Measurements from ENCODE around the gene PMEL. TPM values are rescaled to one million over a fixed set of nuclear protein-coding genes. Genes with fewer than 3 reads are reported as not detected.
"Not testable (repeated sequence)": the region's sequence is repeated elsewhere in the genome, so short reads cannot be mapped to it uniquely, and the experiment has no call there.

The PMEL gene
- polyA plus RNA-seq, 1 experiment = 1.8 TPM

DNA sequence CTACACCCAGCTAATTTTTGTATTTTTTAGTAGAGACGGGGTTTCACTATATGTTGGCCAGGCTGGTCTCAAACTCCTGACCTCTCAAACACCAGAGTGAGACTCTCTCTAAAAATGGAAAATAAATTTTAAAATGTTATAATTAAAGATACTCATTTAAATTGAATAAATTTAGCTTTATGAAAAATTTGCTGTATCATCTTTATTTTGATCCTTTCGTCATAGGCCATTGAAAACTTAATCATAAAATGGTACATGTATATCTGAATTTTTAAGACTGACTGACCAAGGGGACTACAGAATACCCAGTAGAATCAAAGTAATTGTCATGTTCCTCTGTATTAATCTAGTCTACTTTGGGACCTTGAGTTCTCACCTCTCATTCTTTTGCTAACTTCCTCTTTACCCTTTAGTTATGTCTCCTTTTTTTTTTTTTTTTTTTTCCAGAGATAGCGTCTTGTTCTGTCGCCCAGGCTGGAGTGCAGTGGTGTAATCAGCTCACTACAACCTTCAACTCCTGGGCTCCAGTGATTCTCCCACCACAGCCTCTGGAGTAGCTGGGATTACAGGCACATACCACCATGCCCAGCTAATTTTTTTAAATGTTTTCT is 17.5 kb upstream of the PMEL start:
- Histone ChIP-seq H3K27me3 (ENCODE audit: control insufficient read depth, insufficient read depth, low read length) (no peaks in the 10 kb centered on the region), H3K4me3 (ENCODE audit: low read depth, low read length) (no peak overlapping the region), H3K36me3 (ENCODE audit: control insufficient read depth, insufficient read depth, low read length) (peaks cover 9% of the 10 kb centered on the region)
- DNase-seq (ENCODE audit: low read depth) = no peak
- CTCF ChIA-PET = interaction anchor here (1.2 to 5.3 kb wide), 2 partner anchors 13 to 245 kb away, joined by 4 to 52 read pairs; partner anchors contain the start of gene SUOX
- TF ChIP-seq, protein P1, sequence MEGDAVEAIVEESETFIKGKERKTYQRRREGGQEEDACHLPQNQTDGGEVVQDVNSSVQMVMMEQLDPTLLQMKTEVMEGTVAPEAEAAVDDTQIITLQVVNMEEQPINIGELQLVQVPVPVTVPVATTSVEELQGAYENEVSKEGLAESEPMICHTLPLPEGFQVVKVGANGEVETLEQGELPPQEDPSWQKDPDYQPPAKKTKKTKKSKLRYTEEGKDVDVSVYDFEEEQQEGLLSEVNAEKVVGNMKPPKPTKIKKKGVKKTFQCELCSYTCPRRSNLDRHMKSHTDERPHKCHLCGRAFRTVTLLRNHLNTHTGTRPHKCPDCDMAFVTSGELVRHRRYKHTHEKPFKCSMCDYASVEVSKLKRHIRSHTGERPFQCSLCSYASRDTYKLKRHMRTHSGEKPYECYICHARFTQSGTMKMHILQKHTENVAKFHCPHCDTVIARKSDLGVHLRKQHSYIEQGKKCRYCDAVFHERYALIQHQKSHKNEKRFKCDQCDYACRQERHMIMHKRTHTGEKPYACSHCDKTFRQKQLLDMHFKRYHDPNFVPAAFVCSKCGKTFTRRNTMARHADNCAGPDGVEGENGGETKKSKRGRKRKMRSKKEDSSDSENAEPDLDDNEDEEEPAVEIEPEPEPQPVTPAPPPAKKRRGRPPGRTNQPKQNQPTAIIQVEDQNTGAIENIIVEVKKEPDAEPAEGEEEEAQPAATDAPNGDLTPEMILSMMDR (IDR thresholded peaks at IDR 0.05; ENCODE audit: insufficient read depth, low read depth, low read length) = no peak
- POLR2A ChIA-PET = no interaction called here

DNA sequence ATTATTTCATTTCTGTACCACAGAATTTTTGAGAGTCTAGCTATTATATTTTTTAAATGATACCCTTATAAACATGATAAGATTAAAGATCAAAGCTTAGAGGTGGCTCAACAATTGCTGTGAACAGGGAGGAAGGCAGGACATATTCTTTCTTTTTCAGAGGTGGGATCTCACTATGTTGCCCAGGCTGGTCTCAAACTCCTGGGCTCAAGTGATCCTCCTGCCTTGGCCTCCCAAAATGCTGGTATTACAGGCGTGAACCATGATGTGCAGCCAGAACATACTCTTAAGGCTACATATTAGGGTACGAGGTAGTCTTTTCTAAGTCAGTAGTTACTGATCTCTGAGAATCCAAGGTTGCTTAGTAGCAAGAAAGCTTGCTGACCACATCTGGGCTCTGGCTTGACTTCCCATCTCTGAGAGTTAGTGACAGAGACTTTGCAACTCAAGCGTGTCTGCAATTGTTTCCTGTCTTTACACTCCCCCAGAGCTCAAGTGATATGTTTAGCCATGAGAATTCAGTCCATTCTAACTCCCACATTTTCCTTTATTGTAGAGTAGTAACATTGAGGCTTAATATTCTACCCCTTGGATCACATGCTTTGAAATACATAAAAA is 16.6 kb upstream of the PMEL start:
- CTCF ChIA-PET = interaction anchor here (0.6 to 5.3 kb wide), 3 partner anchors 14 to 655 kb away, joined by 3 to 52 read pairs (median 4); partner anchors contain the start of gene SUOX
- POLR2A ChIA-PET = no interaction called here
- DNase-seq (ENCODE audit: low read depth) = no peak
- Histone ChIP-seq H3K27me3 (ENCODE audit: control insufficient read depth, insufficient read depth, low read length) (no peaks in the 10 kb centered on the region), H3K36me3 (ENCODE audit: control insufficient read depth, insufficient read depth, low read length) (peaks cover 9% of the 10 kb centered on the region), H3K4me3 (ENCODE audit: low read depth, low read length) (no peak overlapping the region)
- TF ChIP-seq, protein P1 (IDR thresholded peaks at IDR 0.05; ENCODE audit: insufficient read depth, low read depth, low read length) = no peak

DNA sequence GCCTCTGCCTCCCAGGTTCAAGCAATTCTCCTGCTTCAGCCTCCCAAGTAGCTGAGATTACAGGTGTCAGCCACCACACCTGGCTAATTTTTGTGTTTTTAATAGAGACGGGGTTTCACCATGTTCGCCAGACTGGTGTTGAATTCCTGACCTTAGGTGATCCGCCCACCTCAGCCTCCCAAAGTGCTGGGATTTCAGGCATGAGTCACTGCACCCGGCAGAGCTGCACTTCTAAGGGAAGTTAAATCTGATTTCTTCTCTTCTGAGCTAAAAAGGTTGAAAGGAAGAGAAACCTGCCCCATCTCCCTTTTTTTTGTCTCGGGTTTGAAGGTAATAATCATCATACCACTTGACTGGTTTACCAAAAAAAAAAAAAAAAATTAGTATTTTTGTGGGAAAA is 16.0 kb upstream of the PMEL start:
- POLR2A ChIA-PET; DNase-seq (ENCODE audit: low read depth); H3K27me3 ChIP-seq (ENCODE audit: control insufficient read depth, insufficient read depth, low read length); H3K36me3 ChIP-seq (ENCODE audit: control insufficient read depth, insufficient read depth, low read length); H3K4me3 ChIP-seq (ENCODE audit: low read depth, low read length): not testable (repeated sequence)
- CTCF ChIA-PET = interaction anchor here (0.6 to 5.3 kb wide), 3 partner anchors 15 to 655 kb away, joined by 3 to 52 read pairs (median 4); partner anchors contain the start of gene SUOX

DNA sequence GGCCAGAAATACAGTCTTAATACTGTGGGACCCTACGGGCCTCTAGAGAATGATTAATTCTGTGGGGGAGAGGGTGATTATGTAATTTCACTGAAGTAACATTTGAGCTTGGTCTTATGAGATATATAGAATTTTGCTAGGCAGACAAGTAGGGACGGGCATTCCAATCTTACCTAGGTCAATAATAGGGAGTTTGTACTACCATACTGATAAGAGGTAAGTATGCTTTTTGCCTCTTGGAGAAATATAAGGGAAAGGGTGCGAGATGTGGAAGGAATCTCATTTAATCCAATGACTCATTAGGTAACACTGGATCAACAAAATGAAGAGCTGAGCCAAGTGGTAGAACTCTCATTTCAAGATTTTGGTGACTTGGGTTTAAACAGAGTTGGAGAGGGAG is 13.2 kb upstream of the PMEL start:
- TF ChIP-seq, protein P1 (IDR thresholded peaks at IDR 0.05; ENCODE audit: insufficient read depth, low read depth, low read length) = no peak
- Histone ChIP-seq H3K4me3 (ENCODE audit: low read depth, low read length) (no peak overlapping the region), H3K27me3 (ENCODE audit: control insufficient read depth, insufficient read depth, low read length) (no peaks in the 10 kb centered on the region), H3K36me3 (ENCODE audit: control insufficient read depth, insufficient read depth, low read length) (peaks cover 8% of the 10 kb centered on the region)
- ChIA-PET POLR2A (no interaction called here), CTCF (interaction anchor here (2.0 kb wide), 1 partner anchor 17 kb away, joined by 7 read pairs; no protein-coding TSS in a partner anchor)
- DNase-seq (ENCODE audit: low read depth) = no peak

DNA sequence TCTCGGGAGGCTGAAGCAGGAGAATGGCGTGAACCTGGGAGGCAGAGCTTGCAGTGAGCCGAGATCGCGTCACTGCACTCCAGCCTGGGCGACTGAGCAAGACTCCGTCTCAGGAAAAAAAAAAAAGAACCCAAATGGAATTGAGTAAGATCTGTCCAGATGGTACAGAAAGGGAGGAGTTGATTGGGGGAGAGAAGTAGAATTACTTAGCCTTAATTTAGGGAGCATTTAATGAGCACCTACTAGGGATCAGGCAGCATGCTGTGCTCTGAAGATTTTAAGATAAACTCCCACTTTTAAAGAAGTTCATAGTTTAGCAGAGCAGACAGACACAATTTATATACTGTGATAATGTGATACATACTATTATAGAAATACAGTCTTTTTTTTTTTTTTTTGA is 12.6 kb upstream of the PMEL start:
- Histone ChIP-seq H3K4me3 (ENCODE audit: low read depth, low read length) (no peak overlapping the region), H3K27me3 (ENCODE audit: control insufficient read depth, insufficient read depth, low read length) (no peaks in the 10 kb centered on the region), H3K36me3 (ENCODE audit: control insufficient read depth, insufficient read depth, low read length) (peaks cover 8% of the 10 kb centered on the region)
- CTCF ChIA-PET = interaction anchor here (2.0 kb wide), 1 partner anchor 18 kb away, joined by 7 read pairs; no protein-coding TSS in a partner anchor
- TF ChIP-seq, protein P1 (IDR thresholded peaks at IDR 0.05; ENCODE audit: insufficient read depth, low read depth, low read length) = no peak
- POLR2A ChIA-PET = no interaction called here
- no peak for DNase-seq (ENCODE audit: low read depth)
